Measurements from ENCODE around the gene ARSB.

ARSB gene

DNA sequence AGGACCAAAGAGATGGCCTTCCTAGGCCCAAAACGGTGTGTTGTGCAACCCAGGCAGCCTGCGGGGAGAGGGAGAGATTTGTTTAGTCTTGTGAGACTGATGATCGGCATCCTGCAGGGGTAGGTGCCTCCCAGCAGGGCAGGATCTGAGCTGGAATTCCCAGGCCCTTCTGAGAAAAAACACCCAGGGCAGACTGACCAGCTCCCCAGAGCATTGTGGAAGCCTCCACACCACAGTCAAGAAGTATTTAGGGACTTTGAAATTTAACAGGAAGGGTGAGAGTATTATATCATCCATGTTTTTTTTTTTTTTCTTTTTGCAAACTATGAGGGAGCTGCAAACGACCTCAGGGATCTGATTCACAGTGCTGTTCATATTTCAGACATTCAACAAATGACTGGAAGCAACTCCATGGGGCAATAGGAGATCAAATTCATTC is 232.0 kb downstream of the ARSB start:
- Histone ChIP-seq H3K27ac (ENCODE audit: low read depth, low read length, severe bottlenecking) (no peak overlapping the region), H3K4me3 (ENCODE audit: extremely low read depth, insufficient read depth, low read length, poor library complexity, severe bottlenecking) (no peak overlapping the region), H3K9me3 (ENCODE audit: control insufficient read depth, low read length) (no peaks in the 10 kb centered on the region), H3K36me3 (ENCODE audit: control insufficient read depth, insufficient read depth, low read length) (no peaks in the 10 kb centered on the region), H3K4me1 (ENCODE audit: control insufficient read depth, insufficient read depth, low read length, poor library complexity, severe bottlenecking) (peaks cover 19% of the 10 kb centered on the region)
- WGBS, 2 experiments (ENCODE audit: insufficient coverage in 2 of 2) = 80 to 86% methylated on average over 1 to 2 of the region's 4 CpGs

DNA sequence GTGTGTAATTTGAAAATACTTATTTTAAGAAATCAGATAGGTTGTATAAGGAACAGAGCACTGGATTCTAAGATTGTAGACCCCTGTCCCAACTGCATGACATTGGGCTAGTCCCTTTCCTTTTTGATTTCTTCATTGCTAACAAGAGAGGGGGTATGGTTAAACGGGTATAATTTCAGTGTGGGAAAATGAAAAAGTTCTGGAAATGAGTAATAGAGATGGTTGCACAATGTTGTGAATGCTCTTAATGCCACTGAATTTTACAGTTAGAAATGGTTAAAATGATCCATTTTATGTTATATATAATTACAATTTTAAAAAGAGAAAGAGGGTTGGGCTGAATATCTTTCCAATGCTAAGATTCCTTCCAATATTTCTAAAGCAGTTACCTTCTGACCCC is 233.2 kb downstream of the ARSB start:
- H3K36me3 ChIP-seq (ENCODE audit: control insufficient read depth, insufficient read depth, low read length) = no peaks in the 10 kb centered on the region
- no peak overlapping the region for H3K27ac ChIP-seq (ENCODE audit: low read depth, low read length, severe bottlenecking)
- H3K9me3 ChIP-seq (ENCODE audit: control insufficient read depth, low read length) = no peaks in the 10 kb centered on the region
- H3K4me3 ChIP-seq (ENCODE audit: extremely low read depth, insufficient read depth, low read length, poor library complexity, severe bottlenecking) = no peak overlapping the region
- H3K4me1 ChIP-seq (ENCODE audit: control insufficient read depth, insufficient read depth, low read length, poor library complexity, severe bottlenecking) = peaks cover 7% of the 10 kb centered on the region
- WGBS, 2 experiments (ENCODE audit: insufficient coverage in 2 of 2) = 100% methylated on average over 1 of the region's 1 CpG; no CpG with 5 or more reads in 1 of the 2 experiments

DNA sequence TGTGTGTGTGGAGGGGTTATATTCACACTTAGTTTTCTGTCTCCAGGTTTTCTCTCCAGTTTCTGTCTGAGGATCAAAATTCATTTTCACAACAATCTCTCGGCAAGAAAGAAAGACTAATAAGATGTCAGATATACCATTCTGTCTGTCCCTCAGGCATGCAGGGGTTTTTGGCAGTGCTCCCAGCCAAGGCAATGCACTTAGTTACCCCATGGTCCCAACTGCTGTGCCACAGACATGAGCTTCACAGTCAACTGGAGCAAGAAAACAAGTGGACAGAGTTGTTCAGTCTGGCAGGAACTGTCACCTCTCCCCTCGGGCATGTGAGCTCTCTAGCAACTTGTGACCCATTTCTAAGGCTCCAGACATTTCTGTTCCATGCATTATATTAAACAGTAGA is 234.8 kb downstream of the ARSB start:
- Histone ChIP-seq H3K4me1 (ENCODE audit: control insufficient read depth, insufficient read depth, low read length, poor library complexity, severe bottlenecking) (no peaks in the 10 kb centered on the region), H3K36me3 (ENCODE audit: control insufficient read depth, insufficient read depth, low read length) (no peaks in the 10 kb centered on the region), H3K27ac (ENCODE audit: low read depth, low read length, severe bottlenecking) (no peak overlapping the region), H3K4me3 (ENCODE audit: extremely low read depth, insufficient read depth, low read length, poor library complexity, severe bottlenecking) (no peak overlapping the region), H3K9me3 (ENCODE audit: control insufficient read depth, low read length) (no peaks in the 10 kb centered on the region)
- 0 to 86% methylated on average over 1 of the region's 2 CpGs for WGBS, 2 experiments (ENCODE audit: insufficient coverage in 2 of 2)

DNA sequence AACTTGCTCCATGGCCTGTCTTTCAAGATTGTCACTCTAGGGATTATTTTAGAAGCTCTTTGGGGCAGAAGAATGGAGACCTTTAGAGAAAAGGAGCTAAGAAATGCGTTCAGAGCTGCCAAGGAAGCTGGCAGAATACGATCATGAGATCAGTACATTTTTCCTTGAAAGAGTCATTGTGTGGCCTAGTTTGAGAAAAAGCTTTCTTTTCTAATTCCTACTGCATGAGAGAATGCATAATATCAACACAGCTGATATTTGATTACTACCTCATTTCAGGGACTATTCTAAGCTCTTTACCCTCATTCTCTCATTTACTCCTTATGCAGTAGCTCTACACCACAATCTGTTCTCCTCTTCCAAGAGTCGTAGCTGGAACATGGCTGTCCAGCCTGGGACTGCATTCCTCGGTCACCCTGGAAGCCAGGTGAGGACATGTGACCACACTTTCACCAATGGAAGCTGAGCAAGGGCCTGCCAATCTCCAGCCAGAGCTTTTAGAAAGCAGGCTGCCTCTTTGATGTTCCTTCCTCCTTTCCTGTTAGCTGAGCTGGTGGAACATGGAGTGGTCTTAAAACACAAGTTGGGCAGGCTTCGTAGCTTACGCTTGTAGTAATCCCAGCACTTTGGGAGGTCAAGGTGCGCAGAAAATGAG is 237.3 kb downstream of the ARSB start:
- no peaks in the 10 kb centered on the region for H3K9me3 ChIP-seq (ENCODE audit: control insufficient read depth, low read length)
- no peaks in the 10 kb centered on the region for H3K36me3 ChIP-seq (ENCODE audit: control insufficient read depth, insufficient read depth, low read length)
- no peaks in the 10 kb centered on the region for H3K4me1 ChIP-seq (ENCODE audit: control insufficient read depth, insufficient read depth, low read length, poor library complexity, severe bottlenecking)
- no peak overlapping the region for H3K27ac ChIP-seq (ENCODE audit: low read depth, low read length, severe bottlenecking)
- H3K4me3 ChIP-seq (ENCODE audit: extremely low read depth, insufficient read depth, low read length, poor library complexity, severe bottlenecking) = no peak overlapping the region
- WGBS, 2 experiments (ENCODE audit: insufficient coverage in 2 of 2) = 94 to 98% methylated on average over 5 to 7 of the region's 7 CpGs

DNA sequence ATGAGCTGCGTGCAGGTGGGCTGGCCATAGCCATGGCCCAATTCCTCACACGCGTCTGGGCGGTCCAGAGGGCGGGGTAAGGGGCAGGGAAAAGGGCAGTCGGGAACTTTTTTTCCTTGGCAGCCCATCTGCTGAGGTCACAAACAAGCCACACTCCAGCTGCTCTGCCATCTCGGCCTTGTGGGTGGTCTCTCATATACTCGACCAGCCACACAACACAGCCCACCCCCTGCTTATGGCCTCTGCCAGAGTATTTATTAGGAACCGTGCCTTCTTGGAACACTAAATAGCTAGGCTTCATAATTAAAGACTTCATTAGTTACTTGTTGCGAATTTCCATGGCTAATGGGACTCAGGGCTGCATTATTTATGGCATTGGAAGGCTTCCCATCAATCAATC is 238.1 kb downstream of the ARSB start:
- H3K4me1 ChIP-seq (ENCODE audit: control insufficient read depth, insufficient read depth, low read length, poor library complexity, severe bottlenecking) = no peaks in the 10 kb centered on the region
- no peak overlapping the region for H3K27ac ChIP-seq (ENCODE audit: low read depth, low read length, severe bottlenecking)
- no peak overlapping the region for H3K4me3 ChIP-seq (ENCODE audit: extremely low read depth, insufficient read depth, low read length, poor library complexity, severe bottlenecking)
- H3K36me3 ChIP-seq (ENCODE audit: control insufficient read depth, insufficient read depth, low read length) = no peaks in the 10 kb centered on the region
- H3K9me3 ChIP-seq (ENCODE audit: control insufficient read depth, low read length) = no peaks in the 10 kb centered on the region
- 69 to 79% methylated on average over 7 to 8 of the region's 10 CpGs for WGBS, 2 experiments (ENCODE audit: insufficient coverage in 2 of 2)

DNA sequence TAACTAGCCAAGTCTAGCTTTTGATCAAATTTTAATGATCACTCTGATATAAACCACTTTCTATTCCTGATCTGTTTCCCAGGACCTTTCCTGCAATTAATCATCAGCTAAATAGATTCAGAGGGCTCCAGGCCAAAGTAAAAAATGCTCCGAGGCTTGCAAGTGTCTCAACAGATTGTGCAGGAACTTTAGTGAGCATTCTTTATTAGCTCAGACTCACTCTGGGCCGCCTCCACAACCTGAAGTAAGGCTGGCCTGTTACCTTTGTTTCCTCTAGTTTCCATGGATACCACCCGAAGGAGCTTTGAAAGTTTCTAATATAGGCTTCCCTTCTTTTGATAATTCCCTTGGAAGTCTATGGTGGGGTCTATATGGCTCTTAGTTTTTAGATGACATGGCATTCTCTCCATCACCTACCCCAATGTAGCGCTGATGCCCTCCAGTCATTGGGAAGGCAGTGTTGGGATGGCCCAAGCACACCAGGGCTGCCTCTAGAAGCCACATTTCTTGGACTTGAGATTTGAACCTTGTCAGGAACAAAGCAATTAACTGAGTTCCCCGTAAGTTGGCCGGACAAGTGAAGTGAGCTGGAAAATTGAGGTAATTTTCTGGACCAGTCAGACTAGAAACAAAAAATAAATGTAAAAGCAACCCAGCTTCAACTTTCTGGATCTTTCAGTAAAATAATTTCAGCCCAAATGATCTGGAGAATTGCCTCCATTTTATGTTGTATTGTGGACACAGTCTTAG is 238.9 kb downstream of the ARSB start:
- 92 to 93% methylated on average over 2 of the region's 6 CpGs for WGBS, 2 experiments (ENCODE audit: insufficient coverage in 2 of 2)
- Histone ChIP-seq H3K4me3 (ENCODE audit: extremely low read depth, insufficient read depth, low read length, poor library complexity, severe bottlenecking) (no peak overlapping the region), H3K27ac (ENCODE audit: low read depth, low read length, severe bottlenecking) (no peak overlapping the region), H3K9me3 (ENCODE audit: control insufficient read depth, low read length) (no peaks in the 10 kb centered on the region), H3K4me1 (ENCODE audit: control insufficient read depth, insufficient read depth, low read length, poor library complexity, severe bottlenecking) (no peaks in the 10 kb centered on the region), H3K36me3 (ENCODE audit: control insufficient read depth, insufficient read depth, low read length) (no peaks in the 10 kb centered on the region)

DNA sequence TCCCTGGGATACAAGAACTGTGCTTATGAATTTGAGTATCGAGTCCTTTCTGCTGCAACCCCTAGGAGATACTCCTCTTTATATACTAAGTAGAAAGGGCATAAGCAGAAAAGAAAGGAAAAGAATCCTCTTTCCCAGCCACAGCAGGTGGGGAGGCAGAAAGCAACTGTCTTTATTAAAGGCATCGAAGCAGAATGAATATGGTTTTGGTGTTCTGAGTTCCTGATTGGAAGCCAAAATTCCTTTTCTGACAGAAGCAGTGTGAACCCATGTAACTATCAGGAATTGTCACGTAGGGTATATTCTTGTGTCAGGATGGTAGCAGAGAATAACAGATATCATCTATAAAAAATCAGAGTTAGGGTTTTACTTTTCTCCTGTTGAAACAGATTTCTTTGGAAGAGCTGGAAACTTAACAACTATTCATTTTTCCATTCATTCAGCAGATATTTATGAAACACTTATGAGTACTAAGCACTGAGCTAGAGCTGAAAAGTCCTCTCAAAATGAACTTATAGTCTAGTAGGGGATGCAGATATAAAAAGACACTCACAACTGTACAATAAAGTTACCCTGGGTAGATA is 240.1 kb downstream of the ARSB start:
- Histone ChIP-seq H3K4me1 (ENCODE audit: control insufficient read depth, insufficient read depth, low read length, poor library complexity, severe bottlenecking) (no peaks in the 10 kb centered on the region), H3K4me3 (ENCODE audit: extremely low read depth, insufficient read depth, low read length, poor library complexity, severe bottlenecking) (no peak overlapping the region), H3K9me3 (ENCODE audit: control insufficient read depth, low read length) (no peaks in the 10 kb centered on the region), H3K27ac (ENCODE audit: low read depth, low read length, severe bottlenecking) (no peak overlapping the region), H3K36me3 (ENCODE audit: control insufficient read depth, insufficient read depth, low read length) (no peaks in the 10 kb centered on the region)
- WGBS, 2 experiments (ENCODE audit: insufficient coverage in 2 of 2) = 83% methylated on average over 1 of the region's 3 CpGs; no CpG with 5 or more reads in 1 of the 2 experiments

DNA sequence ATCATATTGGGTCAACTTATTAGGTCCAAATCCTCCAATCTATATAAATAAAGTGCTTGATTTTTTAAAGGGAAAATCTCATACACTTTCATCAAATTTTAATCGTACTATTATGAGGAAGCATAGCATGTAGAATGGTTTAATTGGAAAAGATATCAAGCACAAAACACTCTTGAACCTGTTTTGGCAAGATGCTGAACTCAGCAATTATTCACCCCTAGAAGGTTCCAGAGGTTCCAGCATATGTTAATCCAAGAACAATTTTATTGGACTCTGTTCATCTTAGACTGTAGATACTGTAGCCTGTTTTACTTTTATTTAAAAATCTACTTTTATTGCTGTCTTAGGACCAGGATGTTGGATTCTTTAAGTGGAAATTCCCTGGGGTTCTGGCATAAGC is 244.1 kb downstream of the ARSB start:
- WGBS, 2 experiments (ENCODE audit: insufficient coverage in 2 of 2) = no CpG with 5 or more reads among the region's 1 CpG
- Histone ChIP-seq H3K4me3 (ENCODE audit: extremely low read depth, insufficient read depth, low read length, poor library complexity, severe bottlenecking) (no peak overlapping the region), H3K4me1 (ENCODE audit: control insufficient read depth, insufficient read depth, low read length, poor library complexity, severe bottlenecking) (no peaks in the 10 kb centered on the region), H3K36me3 (ENCODE audit: control insufficient read depth, insufficient read depth, low read length) (no peaks in the 10 kb centered on the region), H3K9me3 (ENCODE audit: control insufficient read depth, low read length) (no peaks in the 10 kb centered on the region), H3K27ac (ENCODE audit: low read depth, low read length, severe bottlenecking) (no peak overlapping the region)

DNA sequence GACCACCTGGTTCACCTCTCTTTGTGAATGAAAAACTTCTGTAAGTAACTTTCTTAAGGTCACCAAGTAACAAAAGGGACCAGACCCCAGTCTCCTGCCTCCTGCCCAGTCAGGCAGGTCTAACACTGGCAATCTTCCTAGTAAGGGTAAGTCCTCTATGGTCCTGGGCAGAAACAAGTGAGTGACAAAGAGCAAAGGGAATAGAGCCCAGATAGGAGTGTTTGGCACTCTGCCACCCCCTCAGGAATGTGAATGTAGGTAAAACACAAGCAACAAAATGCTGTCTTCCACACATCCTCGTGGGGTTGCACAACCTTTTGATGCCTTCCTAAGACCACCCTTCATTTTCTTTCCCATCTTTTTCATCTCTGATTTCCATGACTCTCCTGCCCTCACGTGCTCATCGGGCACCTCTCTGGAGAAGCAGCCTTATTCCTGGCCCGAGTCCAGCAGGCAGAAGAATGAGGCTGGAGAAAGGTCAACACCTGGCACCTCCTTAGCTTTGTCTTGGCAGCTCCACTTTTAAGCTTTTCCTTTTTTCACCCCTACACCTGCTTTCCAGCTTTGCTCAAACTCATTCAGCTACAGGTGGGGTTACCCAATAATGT is 246.3 kb downstream of the ARSB start:
- Histone ChIP-seq H3K36me3 (ENCODE audit: control insufficient read depth, insufficient read depth, low read length) (no peaks in the 10 kb centered on the region), H3K9me3 (ENCODE audit: control insufficient read depth, low read length) (no peaks in the 10 kb centered on the region), H3K4me1 (ENCODE audit: control insufficient read depth, insufficient read depth, low read length, poor library complexity, severe bottlenecking) (no peaks in the 10 kb centered on the region), H3K4me3 (ENCODE audit: extremely low read depth, insufficient read depth, low read length, poor library complexity, severe bottlenecking) (no peak overlapping the region), H3K27ac (ENCODE audit: low read depth, low read length, severe bottlenecking) (no peak overlapping the region)
- WGBS, 2 experiments (ENCODE audit: insufficient coverage in 2 of 2) = 78 to 95% methylated on average over 3 to 4 of the region's 4 CpGs

DNA sequence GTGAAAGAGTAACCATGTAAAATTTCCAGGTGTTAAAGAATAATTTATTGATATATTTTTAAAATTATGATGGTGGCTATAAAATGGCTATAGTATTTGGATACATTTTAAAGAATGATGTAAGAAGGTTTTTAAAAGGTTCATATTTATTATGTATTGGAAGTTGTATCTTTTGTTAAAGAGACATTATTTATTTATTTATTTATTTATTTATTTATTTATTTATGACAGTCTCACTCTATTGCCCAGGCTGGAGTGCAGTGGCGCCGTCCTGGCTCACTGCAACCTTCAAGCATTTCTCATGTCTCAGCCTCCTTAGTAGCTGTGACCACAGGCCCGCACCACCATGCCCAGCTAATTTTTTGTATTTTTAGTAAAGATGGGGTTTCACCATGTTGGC is 247.0 kb downstream of the ARSB start:
- Histone ChIP-seq H3K27ac (ENCODE audit: low read depth, low read length, severe bottlenecking) (no peak overlapping the region), H3K9me3 (ENCODE audit: control insufficient read depth, low read length) (no peaks in the 10 kb centered on the region), H3K36me3 (ENCODE audit: control insufficient read depth, insufficient read depth, low read length) (no peaks in the 10 kb centered on the region), H3K4me3 (ENCODE audit: extremely low read depth, insufficient read depth, low read length, poor library complexity, severe bottlenecking) (no peak overlapping the region), H3K4me1 (ENCODE audit: control insufficient read depth, insufficient read depth, low read length, poor library complexity, severe bottlenecking) (no peaks in the 10 kb centered on the region)
- WGBS, 2 experiments (ENCODE audit: insufficient coverage in 2 of 2) = 100% methylated on average over 2 of the region's 3 CpGs; no CpG with 5 or more reads in 1 of the 2 experiments

All from mesodermal cell (in vitro differentiated cells).